GM12878 (cell line): ENCODE measurements around the gene TIMM17A. TPM values are rescaled to one million over a fixed set of nuclear protein-coding genes. Genes with fewer than 3 reads are reported as not detected.

Experiments
- ATAC-seq: fragments of 200-7000 bp; cut with Tn5 transposase; 3 replicates; pipeline ENCODE4 v1.9.1; 2020; ENCODE audit warnings: mild to moderate bottlenecking, moderate library complexity
- BruUV-seq: library from RNA; stranded (reverse); fragments of 400-500 nt; replicated peaks from 2 replicates; lab custom pipeline; 2021; lab: Mats Ljungman, UMichigan
- CTCF ChIA-PET: fragments of 300-600 bp; sonication (Branson Sonifier 250); formaldehyde crosslinking; extraction: SDS; loops from one replicate; lab custom pipeline; 2021; ENCODE audit warnings: inconsistent platforms; lab: Yijun Ruan, JAX
- POLR2A ChIA-PET: fragments of 350-600 bp; formaldehyde crosslinking; extraction: SDS; loops from one replicate; lab custom pipeline; 2021; ENCODE audit warnings: inconsistent platforms; lab: Charles Lee
- RAD21 ChIA-PET: fragments of 300-600 bp; sonication (Branson Sonifier 250); formaldehyde crosslinking; loops from one replicate; lab custom pipeline; 2023; ENCODE audit warnings: antibody characterized with exemption; ENCODE audit not compliant: unreplicated experiment; lab: Charles Lee
- SMC1A ChIA-PET: fragments of 300-600 bp; sonication (Branson Sonifier 250); formaldehyde crosslinking; loops from one replicate; lab custom pipeline; 2023; ENCODE audit not compliant: unreplicated experiment, uncharacterized antibody; lab: Charles Lee
- DNase-seq: peaks from one replicate; pipeline ENCODE4 v3.0.0-alpha.2; 2011; ENCODE audit warnings: low read depth, low spot score
- FAIRE-seq: peaks from 3 replicates; lab custom pipeline; 2011; peaks lifted over from hg19 to GRCh38; lab: Jason Lieb, UNC
- H2AFZ ChIP-seq: 2 replicates; pipeline ENCODE4 v1.6.0; 2011; ENCODE audit warnings: low read depth, low read length, control low read depth; ENCODE audit not compliant: control insufficient read depth
- H3K27ac ChIP-seq: 2 replicates; pipeline ENCODE4 v1.5.1; 2011; ENCODE audit warnings: control low read depth; ENCODE audit not compliant: control insufficient read depth, insufficient read depth
- H3K27me3 ChIP-seq, 2 experiments: replicated peaks in 1 of 2; 2 replicates each; pipeline versions ENCODE4 v1.6.0 to v1.6.1; 2011; ENCODE audit warnings: low read length in 1 of 2; ENCODE audit not compliant: control insufficient read depth in 2 of 2, insufficient read depth in 2 of 2
- H3K36me3 ChIP-seq, 2 experiments: 2 replicates each; pipeline ENCODE4 v1.5.1; 2011; ENCODE audit warnings: low read length in 1 of 2; ENCODE audit not compliant: control insufficient read depth in 2 of 2, insufficient read depth in 2 of 2
- H3K4me1 ChIP-seq: 2 replicates; pipeline ENCODE4 v1.6.1; 2011; ENCODE audit warnings: mild to moderate bottlenecking, low read length, moderate library complexity, mixed read lengths; ENCODE audit not compliant: control insufficient read depth, insufficient read depth
- H3K4me2 ChIP-seq: 2 replicates; pipeline ENCODE4 v1.6.0; 2011; ENCODE audit warnings: control low read depth; ENCODE audit not compliant: control insufficient read depth, insufficient read depth
- H3K4me3 ChIP-seq: fragments of 200-600 bp; sonication (generic); 2 replicates; pipeline ENCODE4 v1.5.1; 2016
- H3K79me2 ChIP-seq: 2 replicates; pipeline ENCODE4 v1.6.0; 2011; ENCODE audit warnings: low read length; ENCODE audit not compliant: control insufficient read depth, insufficient read depth
- H3K9ac ChIP-seq: 2 replicates; pipeline ENCODE4 v1.8.0; 2011; ENCODE audit warnings: low read length, control low read depth, mixed read lengths; ENCODE audit not compliant: control insufficient read depth, insufficient read depth
- H3K9me3 ChIP-seq: replicated peaks from 3 replicates; pipeline ENCODE4 v1.5.1; 2011; ENCODE audit warnings: mild to moderate bottlenecking, low read length; ENCODE audit not compliant: control insufficient read depth, insufficient read depth
- H4K20me1 ChIP-seq: 2 replicates; pipeline ENCODE4 v1.6.0; 2011; ENCODE audit not compliant: control insufficient read depth, insufficient read depth
- KLF5 ChIP-seq: fragments of 450-650 bp; IDR thresholded peaks from 2 replicates; pipeline ENCODE4 v1.6.1; 2014; ENCODE audit warnings: mild to moderate bottlenecking; ENCODE audit not compliant: partially characterized antibody
- PAX8 ChIP-seq: fragments of 450-650 bp; IDR thresholded peaks from 2 replicates; pipeline ENCODE4 v1.6.1; 2017; ENCODE audit warnings: mild to moderate bottlenecking, moderate library complexity
- ZBTB33 ChIP-seq: fragments of 450-650 bp; IDR thresholded peaks from 2 replicates; pipeline ENCODE4 v1.6.1; 2017; ENCODE audit warnings: mild to moderate bottlenecking
- ZBTB40 ChIP-seq: fragments of 450-650 bp; IDR thresholded peaks from 2 replicates; pipeline ENCODE4 v1.6.1; 2016; ENCODE audit warnings: mild to moderate bottlenecking, moderate library complexity, borderline replicate concordance
- ZNF592 ChIP-seq: fragments of 450-650 bp; IDR thresholded peaks from 2 replicates; pipeline ENCODE4 v1.6.1; 2017; ENCODE audit warnings: mild to moderate bottlenecking, moderate library complexity
- WGBS: methylation state at CpG from one replicate; pipeline ENCODE4 v1.1.6; 2016; ENCODE audit warnings: low lambda C conversion rate; ENCODE audit not compliant: insufficient replicate concordance, insufficient coverage; ENCODE audit errors: missing lambda C conversion rate; 5-methylcytosine and 5-hydroxymethylcytosine counted together
- in situ Hi-C: fragments of 300-500 bp; cut with MboI; formaldehyde crosslinking; loops from 9 replicates; pipeline ENCODE4 v1.14.3; 2018; ENCODE audit warnings: mixed read lengths
- intact Hi-C: fragments of 100-400 bp; cut with micrococcal nuclease; formaldehyde crosslinking; loops from one replicate; pipeline ENCODE4 v1.14.2; 2022; ENCODE audit not compliant: unreplicated experiment
- polyA plus RNA-seq, 11 experiments: library from polyadenylated mRNA; depleted of rRNA in 4 of 11; unstranded in 6 of 11; stranded (reverse) in 5 of 11; fragments of >200 nt; fragmentation: Nextera tagmentation in 4 of 11; fragmentation: Illumina TruSeq in 1 of 11; extraction: Ambion mirVana in 4 of 11; extraction: Trizol in 1 of 11; gene quantifications; 1 replicate in 1 of 11; 2 replicates in 10 of 11; pipeline versions ENCODE4 v1.2.1 to v1.2.3, GENCODE V29; 2011 to 2016; ENCODE audit warnings: inconsistent platforms in 2 of 11, missing spikeins in 2 of 11, low read depth in 1 of 11
- total RNA-seq, 4 experiments: library from RNA; depleted of rRNA in 3 of 4; stranded (reverse); fragments of >200 nt in 3 of 4; fragmentation: Illumina TruSeq in 1 of 4; extraction: Trizol in 1 of 4; gene quantifications; 2 replicates each; pipeline versions ENCODE4 v1.2.1 to v1.2.3, GENCODE V29; 2013 to 2021

Gene TIMM17A
- total and polyA plus RNA-seq, 10 of the 15 experiments (the other 5 are each of a cell fraction or from before 2014, with no cell fraction given) = 68.6 to 357 (median 92.4) TPM

- TF ChIP-seq ZBTB40 (no peak), KLF5 (no peak), PAX8 (no peak)
Measured at GRCh38 chr1:201949491-201949890, 5.8 kb upstream of the TIMM17A start (continued).

GRCh38 chr1:201954263-201955008, 867 bp upstream of the TIMM17A start:
- FAIRE-seq = no peak
- peaks cover 0 to 12% of the 10 kb centered on the region in 2 experiments for H3K36me3 ChIP-seq
- H3K9ac ChIP-seq = peak overlapping the region; percentile 100
- intact Hi-C loops (loop anchor here (2.0 kb wide), 1 partner anchor 28 kb away; the partner anchor contains the start of gene RNPEP), in situ Hi-C loops (no loop called here)
- SMC1A ChIA-PET = interaction anchor here (0.6 to 1.7 kb wide), 4 partner anchors 11 to 59 kb away, joined by 3 to 5 read pairs (median 4); no protein-coding TSS in a partner anchor
- H3K79me2 ChIP-seq = peaks cover 26% of the 10 kb centered on the region
- no peaks in the 10 kb centered on the region for H4K20me1 ChIP-seq
- H3K4me1 ChIP-seq = no peaks in the 10 kb centered on the region; the same call in 1 of the 2 replicates
- H3K9me3 ChIP-seq = no peaks in the 10 kb centered on the region
- no peak for DNase-seq
- POLR2A ChIA-PET = interaction anchor here (0.6 to 2.1 kb wide), 10 partner anchors 10 to 988 kb away, joined by 3 to 12 read pairs (median 4); no protein-coding TSS in a partner anchor
- H2AFZ ChIP-seq = no peak overlapping the region
- peak; percentile 3 for ATAC-seq
- peak overlapping the region; percentile 91 for H3K4me3 ChIP-seq
- RAD21 ChIA-PET = interaction anchor here (1.1 kb wide), 1 partner anchor 1014 kb away, joined by 3 read pairs; no protein-coding TSS in a partner anchor
- CTCF ChIA-PET = interaction anchor here (0.6 to 1.5 kb wide), 8 partner anchors 27 to 181 kb away, joined by 3 to 5 read pairs (median 3); no protein-coding TSS in a partner anchor
- H3K4me2 ChIP-seq = peak overlapping the region; percentile 71
- WGBS = 49% methylated on average over 24 of the region's 24 CpGs
- H3K27ac ChIP-seq = peak overlapping the region; percentile 91
- TF ChIP-seq ZBTB33 (peak; percentile 26; the same call in 1 of the 2 replicates), ZNF592 (no peak)
- TSS peak; percentile 94 for BruUV-seq
- H3K27me3 ChIP-seq = no peaks in the 10 kb centered on the region
